GM10266 (cell line): Measurements from ENCODE around the gene WWOX.
A peak's percentile ranks its signal among the peaks of the same experiment; 100 is the strongest.
"Not testable (repeated sequence)": the region's sequence is repeated elsewhere in the genome, so short reads cannot be mapped to it uniquely, and the experiment has no call there.

Experiments
- DNase-seq: peaks from one replicate; pipeline ENCODE4 v3.0.0; 2012; ENCODE audit errors: extremely low spot score
- CTCF ChIP-seq: IDR thresholded peaks from 2 replicates; pipeline ENCODE4 v1.5.1; 2012; ENCODE audit warnings: mild to moderate bottlenecking, low read depth; ENCODE audit not compliant: control insufficient read depth, insufficient read depth; ENCODE audit errors: missing control alignments

WWOX gene

DNA sequence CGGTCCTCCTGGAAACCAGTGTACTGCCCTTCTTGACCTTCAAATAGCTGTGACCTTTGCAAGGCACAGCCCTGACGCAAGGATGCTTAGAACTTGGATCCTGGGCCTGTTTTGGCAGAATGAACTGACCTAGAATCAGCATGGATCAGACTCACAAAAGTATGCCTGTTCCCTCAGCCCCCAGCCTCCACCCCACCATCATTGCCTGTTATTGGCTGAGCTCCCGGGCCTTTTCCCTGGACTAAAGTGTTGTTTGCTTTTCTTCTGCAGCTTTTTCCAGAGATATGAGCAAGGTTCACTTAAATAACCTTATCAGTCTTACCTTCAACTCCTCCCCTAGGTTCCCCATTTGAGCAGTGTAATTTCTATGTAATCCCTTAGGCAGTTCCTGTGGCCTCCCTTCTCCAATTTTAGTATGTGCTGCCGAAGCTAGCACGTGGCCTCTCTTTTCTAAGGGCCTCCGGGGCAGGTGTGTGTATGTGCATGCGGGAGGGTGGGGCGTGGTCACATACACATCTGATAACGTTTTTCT is 1153.7 kb downstream of the WWOX start:
- no peak for DNase-seq
- TF ChIP-seq CTCF: no peak

DNA sequence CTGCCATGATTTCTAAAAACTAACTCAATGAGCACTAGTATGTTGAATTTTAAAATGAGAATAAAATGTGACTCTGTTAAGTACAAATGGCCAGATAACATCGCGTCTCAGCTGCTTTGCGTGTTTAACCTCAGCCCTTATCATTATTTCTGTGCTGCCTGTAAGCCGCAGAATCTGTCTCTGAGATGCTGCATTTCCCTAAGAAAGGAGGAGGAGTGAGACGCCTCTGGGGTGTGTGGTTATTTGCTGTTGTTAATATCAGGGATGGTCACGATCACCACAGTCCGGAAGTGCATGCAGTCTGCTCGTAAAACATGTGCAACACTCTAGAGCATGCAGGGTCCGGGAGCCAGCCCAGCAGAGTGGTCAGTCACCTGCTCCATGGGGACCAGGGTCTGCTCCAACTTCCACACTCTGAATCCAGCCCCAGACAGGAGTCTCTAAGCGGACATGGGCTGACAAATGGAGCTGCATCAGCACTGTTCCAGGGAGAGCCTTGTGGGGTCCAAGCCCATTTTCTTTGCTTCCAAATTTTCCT is 1158.6 kb downstream of the WWOX start:
- no peak for TF ChIP-seq CTCF
- no peak for DNase-seq

DNA sequence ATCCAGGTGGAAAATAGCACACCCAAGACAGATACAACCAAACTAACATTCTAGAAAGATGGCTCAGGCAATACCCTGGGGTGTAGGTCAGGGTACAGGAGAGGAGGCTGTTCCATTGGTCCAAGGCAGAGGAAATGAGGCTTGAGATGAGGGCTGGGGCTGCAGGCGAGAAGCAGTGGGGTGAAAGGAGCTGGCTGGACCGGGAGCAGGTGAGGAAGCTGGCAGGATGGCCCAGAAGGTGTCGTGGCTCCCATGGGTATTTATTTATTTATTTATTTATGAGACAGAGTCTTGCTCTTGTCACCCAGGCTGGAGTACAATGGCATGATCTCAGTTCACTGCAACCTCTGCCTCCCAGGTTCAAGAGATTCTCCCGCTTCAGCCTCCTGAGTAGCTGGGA is 1161.4 kb downstream of the WWOX start:
- DNase-seq: not testable (repeated sequence)

DNA sequence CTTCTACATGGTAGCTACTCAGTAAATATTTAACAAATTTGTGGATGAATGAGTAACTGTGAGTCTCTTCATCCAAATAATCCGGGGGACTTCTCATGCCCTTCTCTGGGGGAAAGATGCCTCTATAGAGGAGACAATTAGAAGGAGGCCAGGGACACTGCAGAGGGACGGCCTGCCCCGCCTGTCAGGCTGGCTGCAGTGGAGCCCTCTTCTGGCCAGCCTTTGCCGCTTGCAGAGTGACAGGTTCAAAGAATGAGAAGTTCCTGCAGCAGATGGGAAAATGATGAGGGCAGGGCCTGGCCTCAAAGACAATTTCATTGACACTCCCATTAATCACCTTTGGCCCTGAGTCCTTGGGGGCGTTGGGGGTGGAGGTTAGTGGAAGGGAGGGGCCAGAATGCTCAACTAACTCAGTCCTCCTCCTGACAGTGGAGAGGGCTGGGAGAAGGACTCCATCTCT is 1162.1 kb downstream of the WWOX start:
- no peak for DNase-seq
- peak; percentile 39 for TF ChIP-seq CTCF

GRCh38 chr16:79261944-79262552 is 1162.6 kb downstream of the WWOX start:
- DNase-seq: no peak
- no peak for TF ChIP-seq CTCF
